Cardiac fibroblast (primary cell): ENCODE measurements around the gene RNF213.
"Not testable (repeated sequence)": the region's sequence is repeated elsewhere in the genome, so short reads cannot be mapped to it uniquely, and the experiment has no call there.

Experiments
- DNase-seq, 2 donors: peaks; one replicate each; pipeline versions ENCODE4 v3.0.0 to v3.0.0-alpha.2; 2010; ENCODE audit warnings: low read depth in 2 of 2
- H3K4me3 ChIP-seq, 2 donors: replicated peaks in 1 of 2; 1 replicate in 1 of 2; 2 replicates in 1 of 2; pipeline ENCODE4 v1.5.1; 2011; ENCODE audit warnings: low read depth in 2 of 2, low read length in 2 of 2, mild to moderate bottlenecking in 2 of 2, moderate library complexity in 1 of 2
- CTCF ChIP-seq: IDR thresholded peaks from one replicate; pipeline ENCODE4 v1.5.1; 2011; ENCODE audit warnings: low read depth, mild to moderate bottlenecking, low read length, inconsistent platforms

The RNF213 gene

GRCh38 chr17:80311216-80311827 is 50.7 kb downstream of the RNF213 start:
- no peak for DNase-seq
- H3K4me3 ChIP-seq = no peak overlapping the region
- no peak for TF ChIP-seq CTCF

- TF ChIP-seq CTCF = no peak
- DNase-seq = no peak
- H3K4me3 ChIP-seq = no peak overlapping the region
Measured at GRCh38 chr17:80312621-80313135, 52.0 kb downstream of the RNF213 start.

GRCh38 chr17:80313160-80313829 is 52.6 kb downstream of the RNF213 start:
- H3K4me3 ChIP-seq = no peak overlapping the region
- no peak for TF ChIP-seq CTCF
- no peak for DNase-seq

- H3K4me3 ChIP-seq, DNase-seq: not testable (repeated sequence)
Measured at GRCh38 chr17:80313946-80314345, 53.3 kb downstream of the RNF213 start.

GRCh38 chr17:80315517-80316182 is 55.0 kb downstream of the RNF213 start:
- no peak for DNase-seq
- H3K4me3 ChIP-seq = no peak overlapping the region
- TF ChIP-seq CTCF = no peak

- DNase-seq = no peak
- no peak overlapping the region for H3K4me3 ChIP-seq
- TF ChIP-seq CTCF = no peak
Measured at GRCh38 chr17:80316431-80316830, 55.8 kb downstream of the RNF213 start.
